IMR-90 (cell line): ENCODE data around the gene ARHGAP10. TPM values are rescaled to one million over a fixed set of nuclear protein-coding genes. Genes with fewer than 3 reads are reported as not detected.

Experiments
- ATAC-seq: fragments of 200-7000 bp; cut with Tn5 transposase; 2 replicates; pipeline ENCODE4 v1.9.1; 2020; ENCODE audit warnings: low read depth, mild to moderate bottlenecking, moderate library complexity
- BruUV-seq: library from RNA; stranded (reverse); fragments of 400-500 nt; replicated peaks from 2 replicates; lab custom pipeline; 2021; lab: Mats Ljungman, UMichigan
- CTCF ChIA-PET: fragments of 300-600 bp; formaldehyde crosslinking; extraction: SDS; loops from one replicate; lab custom pipeline; 2021; ENCODE audit warnings: antibody characterized with exemption; lab: Yijun Ruan, JAX
- POLR2A ChIA-PET: fragments of 300-600 bp; sonication (Branson Sonifier 250); formaldehyde crosslinking; loops from one replicate; lab custom pipeline; 2022; ENCODE audit warnings: antibody characterized with exemption; ENCODE audit not compliant: unreplicated experiment; lab: Charles Lee
- DNase-seq: peaks from one replicate; pipeline ENCODE4 v3.0.0; 2013
- H2AFZ ChIP-seq: replicated peaks from 2 replicates; pipeline ENCODE3; 2013; ENCODE audit warnings: low read length, mild to moderate bottlenecking; ENCODE audit not compliant: poor library complexity
- H2AK5ac ChIP-seq: 2 replicates; pipeline ENCODE4 v1.6.1; 2013; ENCODE audit warnings: low read depth, low read length, inconsistent platforms
- H2AK9ac ChIP-seq: replicated peaks from 2 replicates; pipeline ENCODE3; 2013; ENCODE audit warnings: mild to moderate bottlenecking, low read depth, low read length, moderate library complexity; ENCODE audit not compliant: poor library complexity
- H2BK120ac ChIP-seq: 2 replicates; pipeline ENCODE4 v1.6.1; 2013; ENCODE audit warnings: low read depth, low read length, inconsistent platforms
- H2BK15ac ChIP-seq: 3 replicates; pipeline ENCODE4 v1.6.1; 2013; ENCODE audit warnings: low read depth, low read length, inconsistent platforms
- H2BK20ac ChIP-seq: 2 replicates; pipeline ENCODE4 v1.6.1; 2013; ENCODE audit warnings: low read depth, mild to moderate bottlenecking, inconsistent platforms, low read length, moderate library complexity
- H2BK5ac ChIP-seq: 2 replicates; pipeline ENCODE4 v1.6.1; 2013; ENCODE audit warnings: mild to moderate bottlenecking, low read depth, low read length, inconsistent platforms; ENCODE audit not compliant: poor library complexity, severe bottlenecking
- H3K14ac ChIP-seq: replicated peaks from 2 replicates; pipeline ENCODE4 v1.6.1; 2013; ENCODE audit warnings: low read depth, low read length, inconsistent platforms
- H3K18ac ChIP-seq: 2 replicates; pipeline ENCODE4 v1.6.1; 2013; ENCODE audit warnings: low read depth, low read length, control low read depth
- H3K23ac ChIP-seq: 2 replicates; pipeline ENCODE4 v1.6.1; 2013; ENCODE audit warnings: low read depth, low read length, inconsistent platforms
- H3K27ac ChIP-seq: 2 replicates; pipeline ENCODE4 v1.5.1; 2013; ENCODE audit warnings: mild to moderate bottlenecking, control low read depth, low read length; ENCODE audit not compliant: insufficient read depth
- H3K27me3 ChIP-seq: 2 replicates; pipeline ENCODE4 v1.6.1; 2013; ENCODE audit warnings: low read length; ENCODE audit not compliant: control insufficient read depth, insufficient read depth
- H3K36me3 ChIP-seq: 2 replicates; pipeline ENCODE4 v1.6.1; 2013; ENCODE audit warnings: low read length, mixed read lengths; ENCODE audit not compliant: control insufficient read depth, insufficient read depth
- H3K4ac ChIP-seq: 2 replicates; pipeline ENCODE4 v1.6.1; 2013; ENCODE audit warnings: low read depth, low read length, inconsistent platforms
- H3K4me1 ChIP-seq: 2 replicates; pipeline ENCODE4 v1.6.1; 2013; ENCODE audit warnings: low read length, mixed read lengths; ENCODE audit not compliant: control insufficient read depth, insufficient read depth
- H3K4me2 ChIP-seq: 2 replicates; pipeline ENCODE4 v1.6.1; 2013; ENCODE audit warnings: low read depth, mild to moderate bottlenecking, control low read depth, low read length, moderate library complexity
- H3K4me3 ChIP-seq: 2 replicates; pipeline ENCODE4 v1.5.1; 2013; ENCODE audit warnings: low read depth, mild to moderate bottlenecking, control low read depth, low read length, moderate library complexity; ENCODE audit not compliant: insufficient read depth
- H3K56ac ChIP-seq: 2 replicates; pipeline ENCODE4 v1.6.1; 2013; ENCODE audit warnings: low read length, inconsistent platforms; ENCODE audit not compliant: insufficient read depth; ENCODE audit errors: extremely low read depth
- H3K79me1 ChIP-seq, 2 experiments: 2 replicates each; pipeline ENCODE4 v1.6.1; 2013; ENCODE audit warnings: low read length in 2 of 2, inconsistent platforms in 1 of 2, low read depth in 1 of 2
- H3K9ac ChIP-seq: 2 replicates; pipeline ENCODE4 v1.6.1; 2013; ENCODE audit warnings: low read depth, low read length, control low read depth
- H3K9me1 ChIP-seq: 2 replicates; pipeline ENCODE4 v1.6.1; 2013; ENCODE audit warnings: low read length, inconsistent platforms; ENCODE audit not compliant: insufficient read depth
- H3K9me3 ChIP-seq: 2 replicates; pipeline ENCODE4 v1.6.1; 2013; ENCODE audit warnings: low read length; ENCODE audit not compliant: control insufficient read depth, insufficient read depth
- H4K20me1 ChIP-seq: 2 replicates; pipeline ENCODE4 v1.6.1; 2013; ENCODE audit warnings: low read length, inconsistent platforms; ENCODE audit not compliant: insufficient read depth
- H4K5ac ChIP-seq: 2 replicates; pipeline ENCODE4 v1.6.1; 2013; ENCODE audit warnings: mild to moderate bottlenecking, low read depth, low read length, control low read depth
- H4K8ac ChIP-seq, 2 experiments: 2 replicates each; pipeline ENCODE4 v1.6.1; 2013; ENCODE audit warnings: low read depth in 2 of 2, low read length in 2 of 2, control low read depth in 1 of 2, inconsistent platforms in 1 of 2
- H4K91ac ChIP-seq: 2 replicates; pipeline ENCODE4 v1.6.1; 2013; ENCODE audit warnings: low read depth, low read length, inconsistent platforms; ENCODE audit not compliant: insufficient read depth
- CHD1 ChIP-seq: IDR thresholded peaks from 2 replicates; pipeline ENCODE4 v1.6.1; 2012; ENCODE audit warnings: low read depth, low read length, improper control_type of control experiment
- MAZ ChIP-seq: IDR thresholded peaks from 2 replicates; pipeline ENCODE4 v1.6.1; 2012; ENCODE audit warnings: low read depth, mild to moderate bottlenecking, low read length, improper control_type of control experiment, moderate library complexity, borderline replicate concordance
- MXI1 ChIP-seq: IDR thresholded peaks from 2 replicates; pipeline ENCODE4 v1.6.1; 2012; ENCODE audit warnings: low read depth, mild to moderate bottlenecking, low read length, moderate library complexity, borderline replicate concordance
- NFE2L2 ChIP-seq: fragments of 150-350 bp; IDR thresholded peaks from 2 replicates; pipeline ENCODE4 v1.6.1; 2016; ENCODE audit warnings: low read depth, mild to moderate bottlenecking, low read length
- POLR2A ChIP-seq: IDR thresholded peaks from 2 replicates; pipeline ENCODE4 v1.6.1; 2012; ENCODE audit warnings: mild to moderate bottlenecking, low read depth, low read length
- RFX5 ChIP-seq: IDR thresholded peaks from 2 replicates; pipeline ENCODE4 v1.8.0; 2012; ENCODE audit warnings: low read depth, mild to moderate bottlenecking, low read length, moderate library complexity
- WGBS, 2 experiments: methylation state at CpG; one replicate each; pipeline versions ENCODE4 v1.1.5 to v1.1.7; 2013; ENCODE audit warnings: missing lambda C conversion rate in 2 of 2; ENCODE audit not compliant: insufficient read length in 1 of 2; ENCODE audit errors: extremely low coverage in 2 of 2; 5-methylcytosine and 5-hydroxymethylcytosine counted together
- dilution Hi-C: fragments of 300-500 bp; cut with HindIII; formaldehyde crosslinking; loops from one replicate; pipeline ENCODE4 v1.14.3; 2018; ENCODE audit warnings: low sequenced_read_pairs; ENCODE audit not compliant: unreplicated experiment
- in situ Hi-C: fragments of 300-500 bp; cut with MboI; formaldehyde crosslinking; loops from 3 replicates; pipeline ENCODE4 v1.14.3; 2019; ENCODE audit warnings: low sequenced_read_pairs, inconsistent platforms, mixed read lengths
- intact Hi-C: fragments of 100-400 bp; cut with micrococcal nuclease; formaldehyde crosslinking; loops from 2 replicates; pipeline ENCODE4 v1.10.0; 2022
- polyA plus RNA-seq, 3 experiments: library from polyadenylated mRNA; depleted of rRNA; stranded (reverse); fragments of >200 nt; gene quantifications; 2 replicates each; pipeline ENCODE4 v1.2.3, GENCODE V29; 2012; ENCODE audit warnings: low replicate concordance in 1 of 3
- total RNA-seq: library from RNA; depleted of rRNA; stranded (reverse); fragments of >200 nt; gene quantifications from 2 replicates; pipeline ENCODE4 v1.2.3, GENCODE V29; 2012
- TF ChIP-seq, protein P1 (sequence below): fragments of 150-350 bp; IDR thresholded peaks from 2 replicates; pipeline ENCODE4 v1.6.1; 2016; ENCODE audit warnings: low read depth, mild to moderate bottlenecking, low read length, moderate library complexity, borderline replicate concordance
- TF ChIP-seq, protein P2 (sequence below): fragments of 150-350 bp; IDR thresholded peaks from 2 replicates; pipeline ENCODE4 v1.6.1; 2017; ENCODE audit warnings: mild to moderate bottlenecking, antibody characterized with exemption, low read length, low read depth

Gene ARHGAP10
- total and polyA plus RNA-seq, 2 of the 4 experiments (the other 2 are of a cell fraction): 27.1 to 29.4 TPM

DNA sequence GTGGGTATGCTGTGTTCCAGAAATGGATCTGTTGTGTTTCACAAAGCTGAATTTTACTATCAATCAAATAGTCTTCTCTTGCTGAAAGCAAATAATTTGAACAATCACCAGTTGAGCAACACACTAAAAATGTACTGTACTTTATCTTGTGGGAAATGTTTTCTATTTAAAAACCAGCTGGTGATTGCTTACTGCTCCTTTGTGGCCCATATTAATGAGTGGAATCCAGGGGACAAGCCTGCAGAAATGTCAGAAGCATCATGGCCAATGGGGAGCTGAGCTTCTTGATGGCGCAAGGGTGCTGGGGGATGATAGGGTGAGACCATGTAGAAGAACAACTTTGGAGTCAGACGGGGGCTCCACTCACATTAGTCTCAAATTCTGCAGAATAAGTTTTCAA, 346.2 kb downstream of the ARHGAP10 start:
- no peak overlapping the region for H2BK20ac ChIP-seq
- H3K14ac ChIP-seq: no peak overlapping the region
- H3K9me1 ChIP-seq: no peaks in the 10 kb centered on the region
- ATAC-seq (no peak), DNase-seq (no peak)
- H2BK120ac ChIP-seq: no peak overlapping the region
- no CpG with 5 or more reads among the region's 2 CpGs for WGBS, 2 experiments
- H4K20me1 ChIP-seq: no peaks in the 10 kb centered on the region
- dilution Hi-C loops (no loop called here), in situ Hi-C loops (no loop called here), intact Hi-C loops (no loop called here)
- no peak overlapping the region for H3K9ac ChIP-seq
- POLR2A ChIA-PET: no interaction called here
- CTCF ChIA-PET: no interaction called here
- no peak overlapping the region for H2AK9ac ChIP-seq
- BruUV-seq: no TSS peak
- H3K4me1 ChIP-seq: peaks cover 2% of the 10 kb centered on the region; the same call in 1 of the 2 replicates
- H2AK5ac ChIP-seq: no peak overlapping the region
- no peak overlapping the region for H2BK15ac ChIP-seq
- H3K56ac ChIP-seq: no peak overlapping the region
- no peak overlapping the region for H3K23ac ChIP-seq
- no peak overlapping the region for H4K91ac ChIP-seq
- H4K8ac ChIP-seq: no peak overlapping the region
- TF ChIP-seq MAZ (no peak), RFX5 (no peak), NFE2L2 (no peak), MXI1 (no peak), CHD1 (no peak), POLR2A (no peak)
- TF ChIP-seq, protein P1, sequence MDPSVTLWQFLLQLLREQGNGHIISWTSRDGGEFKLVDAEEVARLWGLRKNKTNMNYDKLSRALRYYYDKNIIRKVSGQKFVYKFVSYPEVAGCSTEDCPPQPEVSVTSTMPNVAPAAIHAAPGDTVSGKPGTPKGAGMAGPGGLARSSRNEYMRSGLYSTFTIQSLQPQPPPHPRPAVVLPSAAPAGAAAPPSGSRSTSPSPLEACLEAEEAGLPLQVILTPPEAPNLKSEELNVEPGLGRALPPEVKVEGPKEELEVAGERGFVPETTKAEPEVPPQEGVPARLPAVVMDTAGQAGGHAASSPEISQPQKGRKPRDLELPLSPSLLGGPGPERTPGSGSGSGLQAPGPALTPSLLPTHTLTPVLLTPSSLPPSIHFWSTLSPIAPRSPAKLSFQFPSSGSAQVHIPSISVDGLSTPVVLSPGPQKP: no peak
- TF ChIP-seq, protein P2, sequence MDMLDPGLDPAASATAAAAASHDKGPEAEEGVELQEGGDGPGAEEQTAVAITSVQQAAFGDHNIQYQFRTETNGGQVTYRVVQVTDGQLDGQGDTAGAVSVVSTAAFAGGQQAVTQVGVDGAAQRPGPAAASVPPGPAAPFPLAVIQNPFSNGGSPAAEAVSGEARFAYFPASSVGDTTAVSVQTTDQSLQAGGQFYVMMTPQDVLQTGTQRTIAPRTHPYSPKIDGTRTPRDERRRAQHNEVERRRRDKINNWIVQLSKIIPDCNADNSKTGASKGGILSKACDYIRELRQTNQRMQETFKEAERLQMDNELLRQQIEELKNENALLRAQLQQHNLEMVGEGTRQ: no peak
- no peak overlapping the region for H4K5ac ChIP-seq
- H3K36me3 ChIP-seq: peaks cover 46% of the 10 kb centered on the region
- H3K18ac ChIP-seq: no peak overlapping the region
- H3K4me3 ChIP-seq: no peak overlapping the region
- no peaks in the 10 kb centered on the region; a peak in 1 of 4 replicates for H3K79me1 ChIP-seq
- H2BK5ac ChIP-seq: no peak overlapping the region
- H2AFZ ChIP-seq: no peak overlapping the region
- H3K4me2 ChIP-seq: no peak overlapping the region
- no peaks in the 10 kb centered on the region for H3K27me3 ChIP-seq
- H3K9me3 ChIP-seq: peaks cover 16% of the 10 kb centered on the region
- H3K27ac ChIP-seq: no peak overlapping the region
- H3K4ac ChIP-seq: no peak overlapping the region
